Smooth muscle cell (in vitro differentiated cells): Measurements from ENCODE around the gene HIGD2A. TPM values are rescaled to one million over a fixed set of nuclear protein-coding genes. Genes with fewer than 3 reads are reported as not detected.

Source experiments
- DNase-seq: peaks from one replicate; lab custom pipeline; 2025; ENCODE audit not compliant: unreplicated experiment; lab: John Stamatoyannopoulos, UW
- H2AFZ ChIP-seq: fragments of 200-600 bp; sonication (generic); 2 replicates; pipeline ENCODE4 v1.6.0; 2016; ENCODE audit warnings: antibody characterized with exemption, low read depth, mild to moderate bottlenecking
- H3F3A ChIP-seq: fragments of 200-600 bp; sonication (generic); 2 replicates; pipeline ENCODE4 v1.6.0; 2017; ENCODE audit warnings: antibody characterized with exemption, low read depth
- H3K27ac ChIP-seq: fragments of 200-600 bp; sonication (generic); 2 replicates; pipeline ENCODE4 v1.5.1; 2016; ENCODE audit warnings: low read depth, mild to moderate bottlenecking
- H3K27me3 ChIP-seq: fragments of 200-600 bp; sonication (generic); 2 replicates; pipeline ENCODE4 v1.6.1; 2016; ENCODE audit warnings: low read depth, mild to moderate bottlenecking
- H3K36me3 ChIP-seq: fragments of 200-600 bp; sonication (generic); 2 replicates; pipeline ENCODE4 v1.5.1; 2016; ENCODE audit warnings: low read depth
- H3K4me1 ChIP-seq: fragments of 200-600 bp; sonication (generic); 2 replicates; pipeline ENCODE4 v1.5.1; 2016; ENCODE audit warnings: low read depth
- H3K4me2 ChIP-seq: fragments of 200-600 bp; sonication (generic); 2 replicates; pipeline ENCODE4 v1.6.0; 2016; ENCODE audit warnings: mild to moderate bottlenecking
- H3K4me3 ChIP-seq: fragments of 200-600 bp; sonication (generic); 2 replicates; pipeline ENCODE4 v1.5.1; 2016; ENCODE audit warnings: mild to moderate bottlenecking
- H3K79me2 ChIP-seq: fragments of 200-600 bp; sonication (generic); 2 replicates; pipeline ENCODE4 v1.6.0; 2016; ENCODE audit warnings: low read depth, mild to moderate bottlenecking
- H3K9ac ChIP-seq: fragments of 200-600 bp; sonication (generic); 2 replicates; pipeline ENCODE4 v1.6.0; 2016; ENCODE audit warnings: low read depth
- H3K9me3 ChIP-seq: fragments of 200-600 bp; sonication (generic); replicated peaks from 2 replicates; pipeline ENCODE4 v1.5.1; 2016; ENCODE audit warnings: low read depth
- H4K20me1 ChIP-seq: fragments of 200-600 bp; sonication (generic); 2 replicates; pipeline ENCODE4 v1.6.0; 2016; ENCODE audit warnings: low read depth
- CTCF ChIP-seq: fragments of 200-600 bp; sonication (generic); IDR thresholded peaks from 2 replicates; pipeline ENCODE4 v1.5.1; 2017; ENCODE audit warnings: borderline replicate concordance, mild to moderate bottlenecking, antibody characterized with exemption; ENCODE audit not compliant: insufficient read depth, poor library complexity, severe bottlenecking
- WGBS: methylation state at CpG from one replicate; pipeline ENCODE4 v1.1.7; 2016; ENCODE audit warnings: low lambda C conversion rate; 5-methylcytosine and 5-hydroxymethylcytosine counted together
- polyA plus RNA-seq: library from polyadenylated mRNA; unstranded; fragments of >200 nt; fragmentation: Nextera tagmentation; extraction: Ambion mirVana; gene quantifications from 2 replicates; pipeline ENCODE4 v1.2.1, GENCODE V29; 2016
- total RNA-seq: library from RNA; depleted of rRNA; stranded (reverse); fragments of >200 nt; gene quantifications from 2 replicates; pipeline ENCODE4 v1.2.3, GENCODE V29; 2014

Gene HIGD2A
- total and polyA plus RNA-seq, 2 experiments from 2014 or later = 94.5 to 140 TPM

- Histone ChIP-seq H3K36me3 (peaks cover 4% of the 10 kb centered on the region), H3F3A (no peaks in the 10 kb centered on the region), H3K79me2 (peaks cover 45% of the 10 kb centered on the region), H3K27me3 (no peaks in the 10 kb centered on the region), H2AFZ (no peak overlapping the region), H4K20me1 (peaks cover 88% of the 10 kb centered on the region), H3K27ac (peak overlapping the region; percentile 7), H3K4me3 (no peak overlapping the region), H3K4me1 (no peaks in the 10 kb centered on the region), H3K9ac (no peak overlapping the region), H3K4me2 (no peak overlapping the region), H3K9me3 (no peaks in the 10 kb centered on the region)
- no peak for TF ChIP-seq CTCF
- 74% methylated on average over 5 of the region's 5 CpGs for WGBS
- DNase-seq = no peak
Measured at GRCh38 chr5:176352116-176352878, 36.3 kb upstream of the HIGD2A start.

GRCh38 chr5:176353533-176353932 is 35.0 kb upstream of the HIGD2A start:
- Histone ChIP-seq H3K27me3 (no peaks in the 10 kb centered on the region), H3K9ac (no peak overlapping the region), H2AFZ (no peak overlapping the region), H3F3A (no peaks in the 10 kb centered on the region), H3K36me3 (no peaks in the 10 kb centered on the region), H3K9me3 (no peaks in the 10 kb centered on the region), H3K4me1 (no peaks in the 10 kb centered on the region), H3K27ac (no peak overlapping the region), H3K4me2 (no peak overlapping the region), H4K20me1 (peaks cover 99% of the 10 kb centered on the region), H3K4me3 (no peak overlapping the region), H3K79me2 (peaks cover 57% of the 10 kb centered on the region)
- no peak for DNase-seq
- TF ChIP-seq CTCF = no peak
- WGBS = 97% methylated on average over 4 of the region's 4 CpGs

- Histone ChIP-seq H3K4me1 (peaks cover under 1% of the 10 kb centered on the region), H4K20me1 (peaks cover 89% of the 10 kb centered on the region), H3K9me3 (no peaks in the 10 kb centered on the region), H3K27ac (no peak overlapping the region), H3K4me2 (no peak overlapping the region), H3K36me3 (no peaks in the 10 kb centered on the region), H3F3A (no peaks in the 10 kb centered on the region), H3K4me3 (no peak overlapping the region), H3K9ac (no peak overlapping the region), H3K79me2 (peaks cover 72% of the 10 kb centered on the region), H2AFZ (no peak overlapping the region), H3K27me3 (no peaks in the 10 kb centered on the region)
- WGBS = 94% methylated on average over 16 of the region's 16 CpGs
- no peak for DNase-seq
- TF ChIP-seq CTCF = no peak
Measured at GRCh38 chr5:176355400-176356178, 33.0 kb upstream of the HIGD2A start.
